DLD1 (cell line): ENCODE data around the gene ABHD2.

Experiments
- in situ Hi-C: cut with HindIII; loops from 2 replicates; pipeline ENCODE4 v1.10.0; 2017; ENCODE audit warnings: low sequenced_read_pairs

ABHD2 gene

GRCh38 chr15:89157918-89158564 is 69.8 kb downstream of the ABHD2 start:
- in situ Hi-C loops: loop anchor here (10.0 kb wide), 1 partner anchor 57 kb away; no protein-coding TSS in a partner anchor

DNA sequence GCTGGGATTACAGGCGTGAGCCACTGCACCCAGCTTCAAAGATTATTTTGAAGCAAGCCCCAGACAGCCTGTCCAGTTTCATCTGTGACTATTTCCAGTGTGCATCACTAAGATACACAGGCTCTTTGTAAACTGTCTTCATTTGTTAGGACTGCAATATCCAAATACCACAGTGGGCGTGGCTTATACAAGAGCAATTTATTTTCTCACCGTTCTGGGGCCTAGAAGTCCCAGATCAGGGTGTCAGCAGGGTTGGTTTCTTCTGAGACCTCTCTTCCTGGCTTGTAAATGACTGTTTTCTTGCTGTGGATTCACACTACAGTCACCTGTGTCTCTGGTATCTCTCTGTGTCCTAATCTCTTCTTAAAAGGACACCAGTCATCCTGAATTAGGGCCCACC is 73.4 kb downstream of the ABHD2 start:
- in situ Hi-C loops: no loop called here

- in situ Hi-C loops: no loop called here
Observed at GRCh38 chr15:89163271-89164055, 75.2 kb downstream of the ABHD2 start.

GRCh38 chr15:89164712-89165211 is 76.5 kb downstream of the ABHD2 start:
- in situ Hi-C loops: no loop called here

DNA sequence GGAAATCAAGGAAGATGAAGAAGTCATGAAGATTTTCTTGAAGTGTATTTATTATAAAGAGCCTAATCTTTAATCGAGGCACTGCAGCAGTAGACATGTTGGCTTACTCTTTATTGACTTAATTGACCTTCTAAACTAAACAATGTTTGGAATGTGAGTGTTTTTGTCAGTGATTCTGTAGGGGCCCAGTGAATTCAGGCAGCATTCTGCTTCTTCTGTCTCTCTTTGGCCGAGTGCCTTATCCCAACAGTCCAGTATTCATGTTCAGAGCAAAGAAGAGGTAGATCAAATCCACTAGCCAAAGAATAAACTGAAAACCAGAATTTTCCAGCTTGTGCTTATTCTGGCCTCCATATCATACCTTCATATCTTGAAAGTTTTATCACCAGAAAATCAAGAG is 77.4 kb downstream of the ABHD2 start:
- in situ Hi-C loops: no loop called here

DNA sequence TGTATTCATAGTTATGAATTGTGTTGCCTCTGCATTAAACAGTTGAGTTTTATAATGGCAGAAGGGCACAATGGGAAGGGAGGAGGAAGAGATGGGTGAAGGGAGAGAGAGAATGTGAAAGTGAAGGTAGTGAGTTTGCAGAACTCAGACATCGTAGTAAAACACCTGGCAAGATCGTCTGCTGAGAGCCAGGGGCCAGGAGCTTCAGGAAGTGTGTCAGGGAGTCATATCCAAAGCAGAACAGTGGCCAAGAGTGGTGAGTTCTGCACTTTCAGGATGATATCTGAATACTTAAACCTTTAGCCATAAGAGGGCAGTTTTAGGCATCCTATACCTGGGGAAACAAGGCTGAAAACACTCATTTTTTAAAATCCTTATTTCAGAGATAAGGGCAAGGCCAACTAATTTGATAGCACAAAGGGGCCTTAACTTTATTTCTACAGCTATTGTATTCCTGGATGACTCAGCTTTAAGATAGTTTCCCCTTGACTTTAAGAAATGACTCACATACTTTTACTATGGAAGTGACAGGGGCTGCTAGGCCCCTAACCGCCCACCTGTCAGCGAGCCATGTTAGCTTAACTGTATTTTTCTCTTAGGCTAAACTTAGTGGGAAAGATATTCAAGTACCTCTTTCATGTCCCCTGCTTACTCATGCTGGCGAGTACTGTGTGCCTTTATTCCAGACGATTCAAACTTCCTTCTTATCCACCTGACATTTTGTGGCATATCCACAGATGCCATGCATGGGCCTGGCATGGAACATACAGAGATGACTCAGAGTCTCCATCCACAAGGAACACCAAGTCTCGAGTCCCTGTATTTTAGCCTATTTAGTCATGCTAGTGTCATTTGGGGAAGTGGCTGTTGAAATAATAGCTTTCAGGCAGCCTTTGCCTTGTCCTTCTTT is 79.3 kb downstream of the ABHD2 start:
- in situ Hi-C loops: no loop called here

DNA sequence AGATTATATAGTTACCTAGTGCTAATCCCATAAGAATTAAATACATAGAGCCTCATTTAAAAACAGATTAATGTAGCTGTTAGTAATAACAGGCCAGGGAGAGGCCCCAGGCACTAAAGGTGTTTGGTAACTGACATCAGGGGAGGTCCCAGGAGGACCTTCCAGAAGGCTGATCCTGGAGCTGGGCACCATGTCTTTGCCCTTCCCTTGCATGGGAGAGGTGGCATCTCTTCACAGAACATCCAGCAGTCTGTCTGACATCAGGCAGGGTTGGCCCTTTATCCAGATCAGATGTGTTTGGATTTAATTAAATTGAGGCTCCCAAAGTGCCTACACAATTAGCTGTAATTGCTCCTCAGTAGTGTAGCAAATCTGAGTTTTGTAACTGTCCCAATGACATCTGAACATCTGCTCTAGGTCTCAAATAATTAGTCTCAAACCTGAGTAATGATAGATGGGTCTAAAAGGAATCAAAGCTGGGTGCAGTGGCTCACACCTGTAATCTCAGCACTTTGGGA is 80.1 kb downstream of the ABHD2 start:
- in situ Hi-C loops: no loop called here

- in situ Hi-C loops: no loop called here
Observed at GRCh38 chr15:89170364-89170763, 82.1 kb downstream of the ABHD2 start.

- in situ Hi-C loops: no loop called here
Observed at GRCh38 chr15:89171136-89172072, 83.1 kb downstream of the ABHD2 start.

DNA sequence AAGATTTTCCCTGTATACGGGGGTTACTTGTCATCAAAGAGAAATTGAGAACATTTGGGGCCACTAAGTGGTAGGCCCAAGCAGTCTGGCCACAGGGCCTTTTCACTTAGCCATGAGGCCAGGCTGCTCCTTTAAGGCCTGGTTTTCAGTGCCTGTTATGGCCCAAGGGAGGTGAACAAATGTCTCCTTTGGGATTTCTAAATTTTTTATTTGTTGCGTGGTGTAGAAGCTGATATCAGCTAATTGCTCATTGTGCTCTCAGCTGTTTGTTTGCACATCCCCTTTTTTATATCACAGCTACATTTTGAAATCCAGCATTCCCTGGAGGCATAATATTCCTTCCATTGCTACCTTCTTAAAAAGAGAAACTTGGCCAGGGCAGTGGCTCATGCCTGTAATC is 84.7 kb downstream of the ABHD2 start:
- in situ Hi-C loops: no loop called here

GRCh38 chr15:89174476-89174875 is 86.2 kb downstream of the ABHD2 start:
- in situ Hi-C loops: no loop called here

GRCh38 chr15:89175617-89176191 is 87.4 kb downstream of the ABHD2 start:
- in situ Hi-C loops: loop anchor here (5.0 kb wide), 1 partner anchor 118 kb away; no protein-coding TSS in a partner anchor

- in situ Hi-C loops: loop anchor here (5.0 kb wide), 1 partner anchor 120 kb away; no protein-coding TSS in a partner anchor
Observed at GRCh38 chr15:89177116-89177515, 88.9 kb downstream of the ABHD2 start.

DNA sequence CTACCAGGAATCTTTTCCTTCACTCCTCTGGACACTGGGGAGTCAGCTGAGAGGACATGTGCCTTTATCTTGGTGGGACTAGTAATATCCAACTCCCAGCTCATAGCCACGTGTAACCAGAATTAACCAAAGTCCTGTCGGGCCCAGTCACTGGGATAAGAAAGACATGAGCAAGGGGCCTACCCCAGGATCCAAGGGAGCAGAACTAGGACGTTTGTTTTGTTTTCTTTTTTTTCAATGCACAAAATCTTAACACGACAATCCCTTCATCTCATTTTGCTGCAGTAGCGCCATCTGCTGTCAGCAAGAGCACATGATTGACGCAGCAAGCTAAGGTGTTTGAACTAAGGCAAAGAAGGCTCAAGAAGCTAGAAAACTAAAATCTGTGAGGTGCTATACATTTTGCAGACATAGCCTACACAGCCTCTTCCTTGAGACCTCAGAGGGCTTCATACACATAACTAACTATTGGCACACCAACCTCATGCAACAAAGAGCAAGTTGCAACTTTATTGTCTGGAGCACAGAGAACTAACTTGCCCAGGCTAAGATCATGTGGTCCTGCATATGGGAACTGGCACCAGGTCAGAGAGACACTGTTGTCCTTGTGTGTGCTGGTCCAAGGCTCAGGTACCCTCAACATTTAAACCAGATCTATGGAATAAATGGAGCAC is 89.5 kb downstream of the ABHD2 start:
- in situ Hi-C loops: loop anchor here (5.0 kb wide), 1 partner anchor 120 kb away; no protein-coding TSS in a partner anchor

DNA sequence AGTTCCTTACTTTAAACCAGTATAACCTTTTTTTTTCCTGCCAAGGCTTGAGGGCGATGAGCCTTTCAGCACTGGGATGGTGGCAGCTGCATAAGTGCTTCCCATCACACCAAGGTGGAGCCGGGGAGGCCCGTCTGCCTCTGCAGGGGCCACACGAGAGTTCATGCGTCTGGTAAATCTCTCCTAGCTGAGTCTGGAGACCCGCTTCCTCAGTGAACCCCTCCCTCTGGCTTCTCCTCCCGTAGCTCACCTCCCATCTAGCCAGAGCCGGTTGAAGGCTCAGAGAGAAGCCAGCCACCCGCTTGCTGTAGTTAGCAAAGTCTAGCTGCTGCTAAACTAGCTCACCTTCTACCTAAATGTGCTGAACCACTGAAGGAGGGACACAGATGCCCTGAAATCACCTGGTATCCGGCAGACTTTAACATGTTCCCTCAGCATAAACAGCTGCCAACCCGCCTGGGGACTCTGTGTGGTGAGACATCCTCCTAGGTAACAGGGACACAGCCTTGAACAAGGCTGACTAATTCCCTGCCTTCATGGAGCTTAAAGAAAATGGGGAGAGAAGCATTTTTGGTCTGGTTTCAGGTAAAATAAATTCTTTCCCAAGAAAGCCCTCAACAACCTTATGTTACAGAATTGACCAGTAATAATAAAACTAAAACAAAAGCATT is 90.2 kb downstream of the ABHD2 start:
- in situ Hi-C loops: loop anchor here (5.0 kb wide), 1 partner anchor 121 kb away; no protein-coding TSS in a partner anchor

- in situ Hi-C loops: loop anchor here (5.0 kb wide), 1 partner anchor 123 kb away; no protein-coding TSS in a partner anchor
Observed at GRCh38 chr15:89179966-89180875, 92.0 kb downstream of the ABHD2 start.

DNA sequence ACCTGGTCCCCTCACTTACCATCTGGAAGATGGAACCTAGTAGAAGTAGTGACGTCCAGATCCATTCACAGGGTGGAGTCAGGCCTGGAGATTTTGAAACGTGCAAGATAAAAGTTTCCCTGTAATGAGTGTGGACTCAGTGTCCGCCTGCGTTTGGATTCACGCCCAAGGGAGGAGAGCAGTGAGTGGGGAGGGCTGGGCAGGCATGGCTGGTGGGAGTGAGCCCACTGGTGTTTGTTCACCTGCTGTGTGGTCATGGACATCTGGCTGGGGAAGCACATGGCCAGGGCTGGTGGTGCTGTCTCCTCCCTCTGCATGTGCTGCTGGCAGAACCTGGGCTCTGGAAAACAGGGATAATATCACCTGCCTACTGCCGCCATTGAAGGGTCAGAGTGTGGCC is 96.1 kb downstream of the ABHD2 start:
- in situ Hi-C loops: no loop called here
